NCI-H187 (cell line): ENCODE data around the gene ZNF425.
"Not testable (repeated sequence)": the region's sequence is repeated elsewhere in the genome, so short reads cannot be mapped to it uniquely, and the experiment has no call there.

Experiments
- DNase-seq, 2 experiments: peaks; one replicate each; lab custom pipeline; 2025; lab: John Stamatoyannopoulos, UW

ZNF425 gene, protein sequence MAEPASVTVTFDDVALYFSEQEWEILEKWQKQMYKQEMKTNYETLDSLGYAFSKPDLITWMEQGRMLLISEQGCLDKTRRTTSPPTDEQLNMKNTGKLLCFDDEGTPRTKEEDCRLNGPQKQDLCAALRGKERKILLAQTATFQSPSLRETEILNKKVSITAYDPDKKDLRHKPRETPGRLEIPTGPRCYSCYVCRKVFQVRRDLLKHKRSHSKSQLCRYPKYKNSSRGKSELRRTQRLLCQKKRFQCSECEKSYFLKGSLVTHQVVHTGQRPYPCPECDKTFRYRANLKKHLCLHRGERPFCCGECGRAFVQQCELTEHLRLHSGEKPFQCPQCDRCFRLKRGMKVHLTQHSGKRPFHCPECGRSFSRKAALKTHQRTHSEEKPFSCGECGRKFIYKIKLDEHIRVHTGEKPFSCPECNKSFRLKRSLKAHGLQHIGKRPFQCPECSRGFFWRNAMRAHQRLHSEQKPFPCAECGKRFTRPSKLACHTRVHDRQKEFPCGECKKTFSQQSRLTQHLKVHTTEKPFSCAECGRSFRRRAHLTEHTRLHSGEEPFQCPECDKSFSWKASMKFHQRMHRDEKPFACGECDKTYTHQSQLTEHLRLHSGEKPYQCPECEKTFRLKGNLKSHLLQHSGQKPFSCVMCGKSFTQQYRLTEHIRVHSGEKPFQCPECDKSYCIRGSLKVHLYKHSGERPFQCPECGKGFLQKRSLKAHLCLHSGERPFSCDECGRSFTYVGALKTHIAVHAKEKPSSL

DNA sequence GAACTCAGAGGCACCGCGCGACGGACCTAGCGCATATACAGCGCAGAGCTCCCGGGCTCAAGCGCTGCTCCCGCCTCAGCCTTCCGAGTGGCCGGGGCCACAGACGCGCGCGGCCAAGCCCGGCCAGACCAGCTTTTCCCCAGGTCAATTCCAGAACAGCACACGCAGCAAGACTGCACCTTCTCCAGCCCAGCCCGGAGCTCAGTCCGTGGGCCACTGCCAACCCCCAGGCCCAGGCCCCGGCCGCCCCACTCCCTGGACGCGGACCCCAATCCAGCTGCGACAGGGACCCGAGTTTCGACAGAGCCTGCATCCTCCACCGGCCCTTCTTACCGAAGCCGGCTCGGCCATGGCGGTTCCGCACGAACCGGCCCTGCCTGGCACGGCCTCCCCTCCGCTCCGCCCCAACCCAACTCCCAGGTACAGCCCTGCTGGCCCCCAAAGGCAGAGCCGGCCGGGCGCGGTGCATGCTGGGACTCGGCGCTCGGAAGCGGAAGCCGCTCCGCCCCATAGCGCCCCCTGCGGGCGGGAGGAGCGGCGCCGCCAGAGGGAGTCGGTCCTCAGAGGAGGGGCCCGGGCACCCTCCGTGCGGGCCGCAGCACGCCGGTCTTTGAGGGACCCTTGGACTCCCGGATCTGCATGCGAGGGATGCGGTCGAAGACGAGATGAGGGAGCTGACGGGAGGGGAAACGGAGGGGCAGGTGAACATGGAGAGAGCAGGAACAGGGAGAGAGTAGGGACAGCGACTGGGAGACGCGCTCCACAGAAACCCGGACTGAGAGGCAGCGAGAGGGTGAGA lies at the start of gene ZNF425:
TSS of gene ZNF425 (minus strand) at position 462 of the 799 bp plus-strand sequence. CDS start at position 351, 111 bp downstream.
- peak; percentile 90 to 94 for DNase-seq

DNA sequence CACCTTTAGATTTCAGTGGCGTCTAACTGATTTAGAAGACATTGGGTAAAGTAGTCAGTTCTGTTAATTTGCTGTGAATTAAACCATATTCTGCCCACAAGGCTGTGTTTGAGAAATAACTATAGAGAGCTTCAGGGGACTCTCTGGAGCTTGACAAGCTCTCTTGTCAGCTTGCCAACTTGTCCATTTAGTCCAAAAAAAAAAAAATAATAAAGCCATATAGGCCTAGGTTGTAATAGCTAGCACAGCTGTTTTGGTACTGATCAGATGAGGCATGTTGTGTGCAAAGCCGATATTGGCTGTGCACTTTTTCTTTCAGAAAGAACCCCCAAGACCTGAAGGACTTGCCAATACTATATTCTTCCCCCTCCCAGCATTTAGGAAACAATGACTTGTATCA lies 49.0 kb upstream of the ZNF425 start:
- DNase-seq = no peak

DNA sequence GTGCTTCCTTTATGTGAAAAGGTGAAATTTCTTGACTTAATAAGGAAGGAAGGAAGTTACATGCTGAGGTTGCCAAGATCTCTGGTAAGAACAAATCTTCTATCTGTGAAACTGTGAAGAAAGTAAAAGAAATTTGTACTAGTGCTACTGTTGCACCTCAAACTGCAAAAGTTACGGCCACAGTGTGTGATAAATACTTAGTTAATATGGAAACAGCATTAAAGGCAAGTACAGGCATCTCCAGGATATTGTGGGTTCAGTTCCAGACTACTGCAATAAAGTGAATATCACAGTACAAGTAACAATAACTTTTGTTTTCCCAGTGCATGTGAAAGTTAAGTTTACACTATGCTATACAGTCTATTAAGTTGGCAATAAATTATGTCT lies 46.4 kb upstream of the ZNF425 start:
- DNase-seq = no peak

DNA sequence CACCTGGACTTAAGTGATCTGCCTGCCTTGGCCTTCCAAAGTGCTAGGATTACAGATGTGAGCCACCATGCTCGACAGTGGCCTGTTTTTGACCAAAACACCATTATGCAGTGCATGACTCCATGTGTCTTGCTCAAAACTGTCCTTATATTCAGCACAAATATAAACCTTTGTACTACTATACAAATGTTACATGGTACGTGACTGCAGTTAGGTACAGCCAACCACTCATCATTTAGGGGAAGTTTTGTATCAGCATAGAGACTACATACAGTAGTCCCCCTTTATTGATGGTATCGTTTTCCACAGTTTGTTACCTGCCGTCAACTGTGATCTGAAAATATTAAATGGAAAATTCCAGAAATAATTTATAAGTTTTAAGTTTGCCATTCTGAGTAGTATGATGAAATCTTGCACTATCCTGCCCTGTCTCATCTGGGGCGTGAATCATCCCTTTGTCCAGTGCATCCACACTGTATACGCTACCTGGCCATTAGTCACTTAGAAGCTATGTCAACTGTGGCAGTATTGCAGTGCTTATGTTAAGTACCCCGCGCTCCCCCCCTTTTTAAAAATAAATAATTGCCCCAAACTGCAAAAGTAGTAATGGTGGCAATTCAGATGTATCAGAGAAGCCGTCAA lies 45.9 kb upstream of the ZNF425 start:
- DNase-seq = no peak

DNA sequence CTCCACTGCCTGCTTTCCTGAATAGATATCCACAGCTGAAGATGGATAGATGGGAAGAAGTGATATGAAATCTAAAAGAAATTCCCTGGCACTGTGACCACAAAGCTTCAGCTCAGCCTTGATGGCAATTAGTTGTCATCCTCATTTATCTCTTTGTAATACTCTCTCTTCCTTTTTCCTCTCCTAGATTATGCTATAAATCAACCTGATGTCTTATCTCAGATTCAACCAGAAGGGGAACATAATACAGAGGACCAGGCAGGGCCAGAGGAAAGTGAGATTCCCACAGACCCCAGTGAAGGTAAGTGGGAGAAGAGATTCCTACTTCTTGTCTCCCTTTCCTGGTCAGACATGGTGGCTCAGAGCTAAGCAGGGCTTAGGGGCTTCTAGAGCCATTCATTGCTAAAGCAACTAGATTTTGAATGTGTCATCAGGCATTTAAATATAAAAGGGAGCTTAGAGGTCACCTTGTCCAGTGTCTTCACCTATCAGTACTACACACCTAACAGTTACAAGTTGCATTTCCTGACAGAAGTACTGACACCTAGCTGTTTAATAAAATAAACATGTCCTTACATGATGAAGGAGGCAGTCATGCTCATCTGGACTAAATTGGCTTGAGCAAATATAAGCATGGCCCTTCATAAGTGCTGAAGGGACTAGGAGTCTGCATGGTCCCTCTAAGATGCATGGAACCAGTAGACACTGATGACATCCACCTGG lies 40.7 kb upstream of the ZNF425 start:
- DNase-seq = no peak

DNA sequence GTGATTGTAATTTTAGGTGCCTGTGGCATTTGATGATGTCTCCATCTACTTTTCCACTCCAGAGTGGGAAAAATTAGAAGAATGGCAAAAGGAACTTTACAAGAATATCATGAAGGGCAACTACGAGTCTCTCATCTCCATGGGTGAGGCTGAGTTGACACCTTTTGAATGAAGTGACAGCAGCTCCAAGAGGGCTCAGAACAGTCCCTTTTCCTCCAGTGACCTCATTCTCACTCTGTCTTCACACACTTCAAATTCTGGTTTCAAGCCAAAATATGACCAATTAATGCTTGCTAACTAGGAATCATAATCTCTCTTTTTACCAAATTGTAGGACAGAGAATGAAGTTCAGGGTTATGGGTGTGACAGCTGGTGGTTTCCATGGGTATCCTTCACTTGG lies 40.0 kb upstream of the ZNF425 start:
- no peak for DNase-seq

DNA sequence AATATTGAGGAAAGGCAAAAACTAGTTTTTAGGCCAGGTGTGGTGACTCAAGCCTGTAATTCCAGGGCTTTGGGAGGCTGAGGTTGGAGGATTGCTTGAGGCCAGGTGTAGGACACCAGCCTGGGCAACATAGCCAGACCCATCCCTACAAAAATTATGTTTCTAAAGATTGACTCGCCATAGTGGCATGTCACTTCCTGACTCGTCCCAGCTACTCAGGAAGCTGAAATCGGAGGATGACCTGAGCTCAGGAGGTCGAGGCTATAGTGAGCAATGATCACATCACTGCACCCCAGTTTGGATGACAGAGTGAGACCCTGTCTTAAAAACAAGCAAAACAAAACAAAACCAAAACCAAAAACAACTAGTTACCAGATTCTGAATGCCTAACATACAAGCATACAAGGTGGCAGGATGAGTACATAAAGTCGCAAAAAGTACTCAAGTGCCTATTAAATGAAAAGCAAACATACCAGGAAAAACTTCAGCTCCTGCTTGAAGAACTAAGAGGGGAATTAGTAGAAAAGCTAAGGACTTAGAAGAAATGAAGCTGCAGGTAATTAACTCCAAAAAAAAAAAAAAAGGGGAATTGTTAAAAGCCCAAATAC lies 35.2 kb upstream of the ZNF425 start:
- no peak for DNase-seq

DNA sequence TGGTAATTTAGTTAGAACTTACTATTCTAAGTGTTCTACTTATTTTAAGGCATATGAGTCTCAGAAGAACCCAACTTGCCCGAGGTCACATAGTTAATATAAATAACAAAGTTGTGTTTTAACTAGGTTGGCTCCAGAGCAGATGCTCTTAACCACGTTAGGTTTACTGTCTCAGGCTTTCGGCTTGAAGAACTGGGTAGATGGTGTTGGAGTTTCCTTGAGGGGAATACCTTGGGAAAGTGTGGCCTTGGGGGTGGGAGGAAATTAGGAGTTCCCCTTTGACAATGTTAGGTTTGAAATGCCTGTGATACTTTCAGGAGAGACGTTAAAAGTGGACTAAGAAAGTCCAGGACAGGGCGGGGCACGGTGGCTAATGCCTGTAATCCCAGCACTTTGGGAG lies 30.8 kb upstream of the ZNF425 start:
- no peak for DNase-seq

DNA sequence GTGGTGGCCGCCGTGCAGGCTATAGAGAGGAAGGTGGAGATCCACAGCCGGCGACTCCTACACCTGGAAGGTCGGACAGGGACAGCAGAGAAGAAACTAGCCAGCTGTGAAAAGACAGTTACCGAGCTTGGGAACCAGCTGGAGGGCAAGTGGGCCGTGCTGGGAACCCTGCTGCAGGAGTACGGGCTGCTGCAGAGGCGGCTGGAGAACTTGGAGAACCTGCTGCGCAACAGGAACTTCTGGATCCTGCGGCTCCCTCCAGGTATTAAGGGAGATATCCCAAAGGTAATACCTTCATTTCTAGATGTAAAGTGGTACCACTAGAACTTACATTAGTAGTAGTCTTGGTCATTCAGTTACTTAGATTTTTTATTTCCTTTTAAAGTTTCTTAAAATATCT lies 27.9 kb upstream of the ZNF425 start:
- DNase-seq = no peak

DNA sequence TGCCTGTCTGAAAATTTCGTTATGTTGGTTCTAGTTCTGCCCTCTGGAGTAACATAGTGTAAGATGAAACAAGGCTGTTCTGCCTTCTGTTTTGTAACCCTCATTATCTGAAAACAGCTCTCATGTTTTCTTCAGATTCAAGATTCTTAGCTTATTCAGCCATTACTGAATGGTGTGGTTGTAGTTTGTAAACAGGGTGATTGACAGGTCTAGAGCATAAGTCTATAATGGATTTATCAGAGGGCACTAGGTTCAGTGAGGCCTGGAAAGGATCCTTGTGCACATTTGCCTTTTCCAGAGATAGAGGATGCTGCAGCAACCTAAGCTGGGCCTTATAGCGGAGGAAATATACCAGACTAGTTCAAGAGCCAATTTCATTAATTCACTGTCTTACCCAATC lies 27.2 kb upstream of the ZNF425 start:
- DNase-seq = no peak

DNA sequence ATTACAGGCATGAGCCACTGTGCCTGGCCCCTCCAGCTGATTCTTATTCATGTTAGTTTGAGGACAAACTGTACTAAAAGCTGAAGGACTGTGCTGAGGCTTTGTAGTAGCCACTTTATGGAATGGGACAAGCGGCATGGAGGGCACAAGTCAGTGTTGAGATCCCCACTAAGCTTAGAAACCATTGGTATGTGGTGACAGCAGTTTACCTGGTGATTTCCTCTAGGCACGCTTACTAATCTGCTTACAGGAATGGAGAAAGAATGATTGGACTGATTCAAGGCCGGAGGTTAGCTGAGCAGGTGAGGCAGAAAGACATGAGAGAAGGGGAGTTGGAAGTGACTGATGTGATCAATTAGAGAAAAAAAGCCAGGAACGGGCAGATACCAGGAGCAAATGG lies 24.9 kb upstream of the ZNF425 start:
- no peak for DNase-seq

DNA sequence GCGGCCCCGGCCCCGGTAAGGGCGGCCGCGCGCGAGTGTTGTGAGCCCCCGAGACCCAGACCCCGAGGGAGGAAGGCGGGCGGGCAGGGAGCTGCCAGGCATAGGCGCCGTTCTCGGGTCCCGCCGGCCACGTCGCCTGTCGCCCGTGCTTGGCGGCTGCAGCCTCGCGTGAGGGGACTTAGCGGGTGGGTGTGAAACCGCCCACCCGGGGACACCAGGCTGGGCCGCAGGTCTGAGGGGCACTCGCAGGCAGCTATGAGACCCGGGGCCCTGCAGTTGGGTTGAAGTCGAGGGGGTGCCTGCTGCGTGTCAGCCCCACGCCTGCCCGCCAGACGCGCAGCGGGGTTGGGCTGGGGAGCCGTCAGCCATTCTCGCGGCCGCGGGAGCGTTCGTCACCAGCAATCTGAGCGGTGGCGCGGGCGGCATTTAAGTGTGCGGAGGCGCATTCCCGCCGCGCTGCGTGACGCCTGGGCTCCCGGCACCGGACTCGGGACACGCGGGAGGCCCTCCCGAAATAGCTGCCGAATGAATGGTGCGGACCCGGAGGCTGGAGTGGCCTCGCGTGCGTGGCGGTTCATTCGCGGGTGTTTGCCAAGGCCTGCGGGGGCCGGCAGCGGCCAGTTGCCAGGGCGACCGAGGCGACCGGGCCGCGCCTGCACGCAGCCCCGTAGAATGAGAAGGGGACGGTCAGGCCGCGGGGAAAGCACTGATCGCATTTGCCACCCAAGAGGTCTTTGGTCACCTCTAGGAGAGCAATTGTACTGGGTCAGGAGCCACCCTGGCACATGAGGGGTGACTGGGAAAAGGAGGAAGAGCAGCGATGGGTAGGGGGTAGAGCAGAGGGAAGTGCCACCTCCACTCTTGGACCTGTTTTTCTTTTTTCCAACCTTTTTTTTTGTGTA lies 21.9 kb upstream of the ZNF425 start:
- peak; percentile 16 to 22 for DNase-seq

DNA sequence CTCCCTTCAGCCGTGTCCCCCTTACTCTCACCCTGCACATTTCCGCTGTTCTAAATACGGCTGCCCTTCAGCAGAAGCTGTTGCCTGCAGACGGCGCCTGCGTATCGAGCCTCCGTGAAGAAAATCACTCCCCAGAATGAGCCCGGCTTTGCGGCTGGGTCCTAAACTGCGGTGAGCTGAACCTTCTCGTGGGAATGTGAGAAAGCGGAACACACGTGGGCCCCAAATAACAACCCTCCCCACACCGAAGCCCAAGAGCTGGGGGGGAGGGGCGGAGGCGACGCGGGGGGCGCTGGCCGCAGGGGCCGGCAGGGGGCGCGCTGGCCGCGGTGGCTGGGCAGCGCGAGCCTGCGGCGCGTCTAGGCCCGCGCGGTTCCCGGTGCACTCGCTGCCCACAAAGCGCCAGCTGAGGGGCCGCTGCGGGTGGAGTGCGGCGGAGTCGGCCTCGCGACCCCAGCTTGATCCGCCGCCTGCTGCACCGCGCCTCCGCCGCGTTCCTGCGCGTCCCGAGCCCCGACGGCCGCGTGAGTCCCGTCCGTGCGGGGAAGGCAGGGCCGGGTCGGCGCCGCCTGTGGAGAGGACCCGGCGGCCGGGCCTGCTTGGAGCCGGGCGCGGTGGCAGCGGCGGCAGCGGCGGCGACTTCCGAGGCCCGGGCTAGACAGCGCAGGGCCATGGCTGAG lies 21.1 kb upstream of the ZNF425 start, which contains the start of gene ZNF398:
TSS of gene ZNF398 (plus strand) at position 382 of the 680 bp plus-strand sequence. CDS start at position 672, 290 bp downstream.
- DNase-seq = peak; percentile 60 to 69

DNA sequence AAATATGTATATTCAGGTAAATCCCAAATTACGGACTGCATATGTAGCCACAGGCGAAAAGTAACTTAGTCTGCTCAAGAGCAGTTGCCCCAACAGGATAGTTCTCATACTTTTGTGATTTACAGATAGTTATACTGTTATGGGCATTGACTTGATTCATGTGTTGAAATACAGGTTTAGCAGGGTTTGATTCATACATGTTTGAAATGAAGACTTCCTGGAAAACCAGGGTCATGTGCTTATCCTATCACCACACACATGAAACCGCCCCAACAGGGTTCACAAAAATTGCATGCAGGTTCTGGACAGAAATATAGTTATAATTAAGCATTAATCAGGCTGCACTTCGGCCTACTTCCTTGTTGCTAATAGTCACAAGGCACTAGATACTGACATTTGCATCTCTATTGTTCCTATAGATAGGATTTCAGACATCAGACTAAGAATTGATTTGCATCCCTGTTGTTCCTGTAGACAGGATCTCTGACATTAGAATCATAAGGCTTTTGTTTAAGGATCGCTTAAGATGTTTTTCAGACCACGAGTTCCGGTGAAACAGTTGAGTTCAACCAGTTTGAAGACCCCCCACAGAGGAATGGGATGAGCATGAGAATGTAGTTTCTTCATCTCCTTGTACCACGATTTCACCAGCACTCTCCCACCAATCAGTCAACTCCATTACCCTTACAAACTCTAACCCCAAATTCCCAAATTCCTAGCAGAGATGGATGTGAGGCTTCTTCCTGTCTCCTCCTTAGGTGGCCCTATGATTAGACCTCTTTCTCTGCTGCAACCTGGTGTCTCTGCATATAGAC lies 19.1 kb upstream of the ZNF425 start:
- DNase-seq = no peak

DNA sequence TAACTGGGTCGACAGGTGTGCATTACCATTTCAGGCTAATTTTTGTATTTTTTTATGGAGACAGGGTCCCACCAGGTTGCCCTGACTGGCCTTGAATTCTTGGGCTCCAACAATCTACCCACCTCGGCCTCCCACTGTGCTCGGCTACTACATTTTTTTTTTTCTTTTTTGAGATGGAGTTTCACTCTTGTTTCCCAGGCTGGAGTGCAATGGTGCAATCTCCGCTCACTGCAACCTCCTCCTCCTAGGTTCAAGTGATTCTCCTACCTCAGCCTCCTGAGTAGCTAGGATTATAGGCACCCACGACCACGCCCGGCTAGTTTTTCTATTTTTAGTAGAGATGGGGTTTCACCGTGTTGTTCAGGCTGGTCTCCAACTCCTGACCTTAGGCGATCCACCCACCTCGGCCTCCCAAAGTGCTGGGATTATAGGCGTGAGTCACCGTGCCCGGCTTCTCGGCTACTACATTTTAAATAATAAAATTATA lies 18.4 kb upstream of the ZNF425 start:
- not testable (repeated sequence) for DNase-seq

DNA sequence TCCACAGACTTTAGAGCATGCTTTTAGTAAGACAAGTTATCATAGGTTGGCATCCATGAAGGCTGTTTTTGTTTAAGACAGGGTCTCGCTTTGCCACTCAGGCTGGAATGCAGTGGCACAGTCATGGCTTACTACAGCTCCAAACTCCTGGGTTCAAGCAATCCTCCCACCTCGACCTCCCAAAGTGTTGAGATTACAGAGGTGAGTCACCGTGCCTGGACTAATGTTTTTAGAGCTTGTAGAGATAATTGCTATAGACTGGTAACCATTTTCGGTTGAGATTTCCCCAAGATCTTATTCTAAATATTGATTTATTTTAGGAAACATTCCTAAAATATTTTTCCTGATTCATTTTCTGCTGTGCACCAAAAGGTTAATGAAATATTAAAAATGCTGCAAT lies 15.8 kb upstream of the ZNF425 start:
- no peak for DNase-seq

DNA sequence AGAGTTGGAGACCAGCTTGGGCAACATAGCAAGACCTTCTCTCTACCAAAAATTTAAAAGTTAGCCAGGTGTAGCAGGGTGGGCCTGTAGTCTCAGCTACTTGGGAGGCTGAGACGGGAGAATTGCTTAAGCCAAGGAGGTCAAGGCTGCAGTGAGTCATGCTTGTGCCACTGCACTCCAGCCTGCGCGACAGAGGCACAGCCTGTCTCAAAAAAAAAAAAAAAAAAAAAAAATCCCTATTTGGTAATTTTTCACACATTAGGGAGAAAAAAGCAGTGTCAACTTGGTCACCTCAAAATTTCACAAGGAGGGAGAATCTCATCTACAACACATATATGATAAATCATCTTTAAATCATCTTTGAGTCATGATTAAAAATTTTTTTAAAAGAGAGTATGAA lies 14.7 kb upstream of the ZNF425 start:
- no peak for DNase-seq

DNA sequence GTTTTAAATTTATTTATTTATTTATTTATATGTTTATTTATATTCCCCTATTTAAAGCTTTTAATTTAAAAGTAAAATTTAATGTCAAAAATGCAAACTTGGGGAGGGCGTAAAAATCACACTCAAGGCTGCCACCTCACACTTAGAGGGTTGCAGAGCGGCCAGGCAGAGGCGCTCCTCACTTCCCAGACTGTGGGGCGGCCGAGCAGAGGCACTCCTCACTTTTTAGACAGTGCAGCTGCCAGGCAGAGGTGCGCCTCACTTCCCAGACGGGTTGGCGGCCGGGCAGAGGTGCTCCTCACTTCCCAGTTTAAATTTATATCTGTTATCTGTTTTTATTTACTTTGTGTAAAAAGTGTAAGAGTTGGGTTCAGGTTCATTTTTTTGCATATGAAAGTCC lies 10.0 kb upstream of the ZNF425 start:
- DNase-seq = no peak
